ENCODE data around the gene MOXD1. TPM values are rescaled to one million over a fixed set of nuclear protein-coding genes. Genes with fewer than 3 reads are reported as not detected.
A peak's percentile ranks its signal among the peaks of the same experiment; 100 is the strongest.

MOXD1 gene
- total RNA-seq, 1 experiment from 2014 or later = 1.0 TPM

DNA sequence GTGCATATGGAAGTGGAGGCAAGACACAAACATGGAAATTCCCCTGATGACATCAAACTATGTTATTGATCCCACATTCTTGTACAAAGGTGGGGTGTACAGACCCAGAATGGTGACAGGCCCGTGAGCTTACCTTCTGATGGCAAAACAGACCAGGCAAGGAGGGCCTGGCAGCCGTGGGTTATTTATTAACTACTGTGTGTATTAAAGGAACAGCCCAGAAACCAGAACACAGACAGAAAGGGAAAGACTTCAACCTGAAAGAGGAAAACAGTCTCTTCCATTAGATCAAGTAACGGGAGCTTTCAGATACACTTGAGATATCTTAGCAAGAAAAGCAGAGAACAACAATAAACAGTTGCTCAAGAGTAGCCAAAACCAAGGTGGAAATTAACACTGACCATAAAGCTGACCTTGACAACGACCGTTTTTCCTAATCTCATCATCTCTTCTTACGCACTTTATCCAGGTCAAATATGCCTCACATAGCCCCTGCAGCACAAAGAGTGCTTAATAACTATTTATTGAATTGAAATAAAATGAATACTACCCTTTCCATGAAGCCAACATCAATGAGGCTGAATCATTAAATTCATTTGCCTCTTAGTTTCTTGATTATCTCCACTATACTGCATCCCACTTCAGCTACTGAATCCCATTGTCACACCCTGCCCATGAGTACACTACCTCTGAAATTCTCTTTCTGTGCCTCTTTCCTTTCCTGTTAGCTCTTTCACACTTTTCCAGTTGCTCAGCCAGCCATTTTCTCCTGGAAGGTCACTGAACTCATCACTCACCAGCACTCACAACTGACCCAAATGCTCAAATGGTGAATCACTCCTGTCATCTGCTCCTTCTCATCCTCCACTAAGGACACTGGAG lies 67.4 kb downstream of the MOXD1 start (continued):
- TF ChIP-seq, protein P1, sequence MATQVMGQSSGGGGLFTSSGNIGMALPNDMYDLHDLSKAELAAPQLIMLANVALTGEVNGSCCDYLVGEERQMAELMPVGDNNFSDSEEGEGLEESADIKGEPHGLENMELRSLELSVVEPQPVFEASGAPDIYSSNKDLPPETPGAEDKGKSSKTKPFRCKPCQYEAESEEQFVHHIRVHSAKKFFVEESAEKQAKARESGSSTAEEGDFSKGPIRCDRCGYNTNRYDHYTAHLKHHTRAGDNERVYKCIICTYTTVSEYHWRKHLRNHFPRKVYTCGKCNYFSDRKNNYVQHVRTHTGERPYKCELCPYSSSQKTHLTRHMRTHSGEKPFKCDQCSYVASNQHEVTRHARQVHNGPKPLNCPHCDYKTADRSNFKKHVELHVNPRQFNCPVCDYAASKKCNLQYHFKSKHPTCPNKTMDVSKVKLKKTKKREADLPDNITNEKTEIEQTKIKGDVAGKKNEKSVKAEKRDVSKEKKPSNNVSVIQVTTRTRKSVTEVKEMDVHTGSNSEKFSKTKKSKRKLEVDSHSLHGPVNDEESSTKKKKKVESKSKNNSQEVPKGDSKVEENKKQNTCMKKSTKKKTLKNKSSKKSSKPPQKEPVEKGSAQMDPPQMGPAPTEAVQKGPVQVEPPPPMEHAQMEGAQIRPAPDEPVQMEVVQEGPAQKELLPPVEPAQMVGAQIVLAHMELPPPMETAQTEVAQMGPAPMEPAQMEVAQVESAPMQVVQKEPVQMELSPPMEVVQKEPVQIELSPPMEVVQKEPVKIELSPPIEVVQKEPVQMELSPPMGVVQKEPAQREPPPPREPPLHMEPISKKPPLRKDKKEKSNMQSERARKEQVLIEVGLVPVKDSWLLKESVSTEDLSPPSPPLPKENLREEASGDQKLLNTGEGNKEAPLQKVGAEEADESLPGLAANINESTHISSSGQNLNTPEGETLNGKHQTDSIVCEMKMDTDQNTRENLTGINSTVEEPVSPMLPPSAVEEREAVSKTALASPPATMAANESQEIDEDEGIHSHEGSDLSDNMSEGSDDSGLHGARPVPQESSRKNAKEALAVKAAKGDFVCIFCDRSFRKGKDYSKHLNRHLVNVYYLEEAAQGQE (IDR thresholded peaks at IDR 0.05; ENCODE audit: low read depth) = no peak
- TF ChIP-seq JUND (IDR thresholded peaks at IDR 0.05) (peak; percentile 88), POLR2AphosphoS5 (IDR thresholded peaks at IDR 0.05; ENCODE audit: low read depth, low read length) (no peak)

DNA sequence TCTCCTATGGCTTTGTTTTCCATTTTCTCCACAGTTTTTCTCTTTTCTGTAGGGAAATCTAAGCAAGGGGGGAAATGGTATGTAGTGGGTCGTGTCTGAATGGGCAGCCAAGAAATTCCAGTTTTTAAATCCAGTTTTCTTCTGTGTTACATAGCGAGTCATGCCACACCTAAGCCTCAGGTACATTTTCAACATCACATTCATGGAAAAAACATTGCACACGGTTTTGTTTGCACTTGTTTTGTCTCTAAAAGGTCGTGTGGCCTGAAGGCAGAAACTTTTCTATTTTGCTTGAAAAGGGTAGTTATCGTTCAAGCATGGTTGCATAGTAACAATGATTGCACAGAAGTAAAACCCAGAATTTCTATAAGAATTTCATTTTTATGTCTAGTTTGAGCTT lies 70.5 kb downstream of the MOXD1 start:
- H3K79me2 ChIP-seq (ENCODE audit: insufficient read depth, low read length) = no peaks in the 10 kb centered on the region
- no peak for DNase-seq (ENCODE audit: low read depth, low spot score)
- no peaks in the 10 kb centered on the region for H4K20me1 ChIP-seq (ENCODE audit: insufficient read depth)
- no peak overlapping the region for H3K4me3 ChIP-seq (replicated peaks in 1 of 2; ENCODE audit: low read depth in 1 of 2, low read length in 2 of 2)
- ChIA-PET CTCF (interaction anchor here (0.6 kb wide), 1 partner anchor 30 kb away, joined by 3 read pairs; no protein-coding TSS in a partner anchor), POLR2A (interaction anchor here (0.7 kb wide), 1 partner anchor 9 kb away, joined by 3 read pairs; no protein-coding TSS in a partner anchor), RAD21 (ENCODE audit: low non-redundant PET in 1 of 2, low total read pairs in 2 of 2, uncharacterized antibody in 2 of 2, unreplicated experiment in 2 of 2) (no interaction called here)
- no peak overlapping the region for H3K4me2 ChIP-seq (ENCODE audit: low read length)
- no peak for ATAC-seq
- 0 out of 2 replicates have a peak, but pooled peaks cover 3% of the 10 kb centered on the region for H3K9me2 ChIP-seq (ENCODE audit: insufficient read depth)
- no peaks in the 10 kb centered on the region for H3K27me3 ChIP-seq (ENCODE audit: insufficient read depth, low read length)
- no peak overlapping the region for H3K27ac ChIP-seq (ENCODE audit: low read depth, low read length)
- H2AFZ ChIP-seq (ENCODE audit: low read depth, low read length, poor library complexity, severe bottlenecking) = no peak overlapping the region
- no peaks in the 10 kb centered on the region for H3K36me3 ChIP-seq (ENCODE audit: control insufficient read depth in 1 of 2, insufficient read depth in 2 of 2, low read length in 2 of 2)
- H3K9me3 ChIP-seq (ENCODE audit: control insufficient read depth in 1 of 2, insufficient read depth in 1 of 2, low read depth in 1 of 2, low read length in 2 of 2) = no peaks in the 10 kb centered on the region
- H3K4me1 ChIP-seq (ENCODE audit: control insufficient read depth in 1 of 2, insufficient read depth in 2 of 2, low read length in 2 of 2) = peaks cover 12 to 22% of the 10 kb centered on the region in 2 experiments; a peak in 3 of 4 replicates
- H3K9ac ChIP-seq (ENCODE audit: low read length) = no peak overlapping the region
- intact Hi-C loops (cut with micrococcal nuclease) = no loop called here
- no TSS peak for BruUV-seq (replicated peaks)
- TF ChIP-seq, protein P2, sequence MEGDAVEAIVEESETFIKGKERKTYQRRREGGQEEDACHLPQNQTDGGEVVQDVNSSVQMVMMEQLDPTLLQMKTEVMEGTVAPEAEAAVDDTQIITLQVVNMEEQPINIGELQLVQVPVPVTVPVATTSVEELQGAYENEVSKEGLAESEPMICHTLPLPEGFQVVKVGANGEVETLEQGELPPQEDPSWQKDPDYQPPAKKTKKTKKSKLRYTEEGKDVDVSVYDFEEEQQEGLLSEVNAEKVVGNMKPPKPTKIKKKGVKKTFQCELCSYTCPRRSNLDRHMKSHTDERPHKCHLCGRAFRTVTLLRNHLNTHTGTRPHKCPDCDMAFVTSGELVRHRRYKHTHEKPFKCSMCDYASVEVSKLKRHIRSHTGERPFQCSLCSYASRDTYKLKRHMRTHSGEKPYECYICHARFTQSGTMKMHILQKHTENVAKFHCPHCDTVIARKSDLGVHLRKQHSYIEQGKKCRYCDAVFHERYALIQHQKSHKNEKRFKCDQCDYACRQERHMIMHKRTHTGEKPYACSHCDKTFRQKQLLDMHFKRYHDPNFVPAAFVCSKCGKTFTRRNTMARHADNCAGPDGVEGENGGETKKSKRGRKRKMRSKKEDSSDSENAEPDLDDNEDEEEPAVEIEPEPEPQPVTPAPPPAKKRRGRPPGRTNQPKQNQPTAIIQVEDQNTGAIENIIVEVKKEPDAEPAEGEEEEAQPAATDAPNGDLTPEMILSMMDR (IDR thresholded peaks at IDR 0.05 in 2 of 3, conservative IDR thresholded peaks at IDR 0.05 in 1 of 3; ENCODE audit: borderline replicate concordance in 1 of 3, insufficient read depth in 1 of 3, low read depth in 2 of 3, low read length in 2 of 3) = no peak
- no peak for TF ChIP-seq SIN3A (IDR thresholded peaks at IDR 0.05; ENCODE audit: low read depth)
- TF ChIP-seq, protein P1 (IDR thresholded peaks at IDR 0.05; ENCODE audit: low read depth) = no peak
- no peak for TF ChIP-seq JUND (IDR thresholded peaks at IDR 0.05)
- no peak for TF ChIP-seq EZH2phosphoT487 (IDR thresholded peaks at IDR 0.05; ENCODE audit: borderline replicate concordance)
- TF ChIP-seq, protein P3, sequence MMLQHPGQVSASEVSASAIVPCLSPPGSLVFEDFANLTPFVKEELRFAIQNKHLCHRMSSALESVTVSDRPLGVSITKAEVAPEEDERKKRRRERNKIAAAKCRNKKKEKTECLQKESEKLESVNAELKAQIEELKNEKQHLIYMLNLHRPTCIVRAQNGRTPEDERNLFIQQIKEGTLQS (IDR thresholded peaks at IDR 0.05) = no peak
- no peak for TF ChIP-seq RAD21 (IDR thresholded peaks at IDR 0.05; ENCODE audit: low read depth)
- TF ChIP-seq EGR1 (IDR thresholded peaks at IDR 0.05; ENCODE audit: low read depth) = no peak
- TF ChIP-seq YY1 (IDR thresholded peaks at IDR 0.05; ENCODE audit: extremely low read depth, insufficient replicate concordance, low read depth, low read length) = no peak
- no peak for TF ChIP-seq ZFX (IDR thresholded peaks at IDR 0.05)

All from HCT116 (cell line).